WTC11 (cell line): ENCODE results near the gene ST3GAL6. TPM values are rescaled to one million over a fixed set of nuclear protein-coding genes. Genes with fewer than 3 reads are reported as not detected.

Experiments used
- ATAC-seq: fragments of 200-7000 bp; cut with Tn5 transposase; 2 replicates; pipeline ENCODE4 v1.10.0; 2021; ENCODE audit warnings: mild to moderate bottlenecking, moderate library complexity
- CTCF ChIA-PET: fragments of 300-600 bp; sonication (Branson Sonifier 250); formaldehyde crosslinking; loops from one replicate; lab custom pipeline; 2021; ENCODE audit warnings: antibody characterized with exemption; lab: Charles Lee
- POLR2A ChIA-PET: fragments of 350-600 bp; sonication (Branson Sonifier 250); formaldehyde crosslinking; loops from one replicate; lab custom pipeline; 2021; ENCODE audit warnings: antibody characterized with exemption; lab: Charles Lee
- DNase-seq: peaks from one replicate; pipeline ENCODE4 v3.0.0; 2021; ENCODE audit warnings: low spot score
- H3K27ac Mint-ChIP-seq: 2 replicates; pipeline ENCODE4 v1.8.0; 2021; ENCODE audit warnings: mixed read lengths
- H3K27me3 Mint-ChIP-seq: 2 replicates; pipeline ENCODE4 v1.8.0; 2021; ENCODE audit warnings: low read depth, mild to moderate bottlenecking, moderate library complexity, mixed read lengths
- H3K36me3 Mint-ChIP-seq: 2 replicates; pipeline ENCODE4 v1.8.0; 2021; ENCODE audit warnings: mixed read lengths
- H3K4me1 Mint-ChIP-seq: 2 replicates; pipeline ENCODE4 v1.8.0; 2022; ENCODE audit warnings: mixed read lengths
- H3K4me3 Mint-ChIP-seq: 2 replicates; pipeline ENCODE4 v1.8.0; 2021; ENCODE audit warnings: mild to moderate bottlenecking, moderate library complexity, mixed read lengths
- H3K9me3 Mint-ChIP-seq: 2 replicates; pipeline ENCODE4 v1.8.0; 2021; ENCODE audit warnings: mixed read lengths
- ATF1 ChIP-seq: sonication (generic); formaldehyde crosslinking; IDR thresholded peaks from 2 replicates; pipeline ENCODE4 v1.8.1; 2023; ENCODE audit warnings: mild to moderate bottlenecking, moderate library complexity, missing genetic modification reagents
- ATF3 ChIP-seq: sonication (generic); formaldehyde crosslinking; conservative IDR thresholded peaks from 2 replicates; pipeline ENCODE4 v1.8.1; 2022; ENCODE audit warnings: mild to moderate bottlenecking, missing genetic modification reagents
- EMX1 ChIP-seq: fragments of 250-450 bp; sonication (Bioruptor Pico); IDR thresholded peaks from 2 replicates; pipeline ENCODE4 v1.8.0; 2021; ENCODE audit warnings: mild to moderate bottlenecking
- FOXK1 ChIP-seq: sonication (generic); formaldehyde crosslinking; IDR thresholded peaks from 2 replicates; pipeline ENCODE4 v1.8.0; 2022; ENCODE audit warnings: mild to moderate bottlenecking, moderate library complexity, missing genetic modification reagents
- KAT7 ChIP-seq: sonication (generic); formaldehyde crosslinking; IDR thresholded peaks from 2 replicates; pipeline ENCODE4 v1.8.1; 2023; ENCODE audit warnings: missing genetic modification reagents, mild to moderate bottlenecking, borderline replicate concordance
- MYBL2 ChIP-seq: sonication (generic); formaldehyde crosslinking; IDR thresholded peaks from 2 replicates; pipeline ENCODE4 v1.8.1; 2023; ENCODE audit warnings: mild to moderate bottlenecking, moderate library complexity, missing genetic modification reagents
- NFE2L1 ChIP-seq: sonication (generic); formaldehyde crosslinking; IDR thresholded peaks from 2 replicates; pipeline ENCODE4 v1.8.1; 2023; ENCODE audit warnings: missing genetic modification reagents
- NR2C2 ChIP-seq: sonication (generic); formaldehyde crosslinking; IDR thresholded peaks from 2 replicates; pipeline ENCODE4 v1.8.0; 2022; ENCODE audit warnings: mild to moderate bottlenecking, missing genetic modification reagents
- OVOL2 ChIP-seq: fragments of 250-450 bp; sonication (Bioruptor Pico); IDR thresholded peaks from 2 replicates; pipeline ENCODE4 v1.9.0; 2021; ENCODE audit warnings: mild to moderate bottlenecking, borderline replicate concordance
- PRRX2 ChIP-seq: fragments of 250-450 bp; sonication (Bioruptor Pico); IDR thresholded peaks from 2 replicates; pipeline ENCODE4 v1.8.0; 2021; ENCODE audit warnings: mild to moderate bottlenecking
- RORB ChIP-seq: fragments of 250-450 bp; sonication (Bioruptor Pico); IDR thresholded peaks from 2 replicates; pipeline ENCODE4 v1.9.0; 2021; ENCODE audit warnings: mild to moderate bottlenecking
- ZNF281 ChIP-seq: sonication (generic); formaldehyde crosslinking; IDR thresholded peaks from 2 replicates; pipeline ENCODE4 v1.8.0; 2023; ENCODE audit warnings: mild to moderate bottlenecking, missing genetic modification reagents
- ZNF416 ChIP-seq: fragments of 250-450 bp; sonication (Bioruptor Pico); IDR thresholded peaks from 2 replicates; pipeline ENCODE4 v1.9.0; 2021; ENCODE audit warnings: mild to moderate bottlenecking, inconsistent platforms
- ZSCAN18 ChIP-seq: fragments of 250-450 bp; sonication (Bioruptor Pico); IDR thresholded peaks from 2 replicates; pipeline ENCODE4 v2.1.2; 2022; ENCODE audit warnings: mild to moderate bottlenecking, moderate library complexity
- total RNA-seq: library from RNA; stranded (reverse); gene quantifications from 3 replicates; pipeline ENCODE4 v1.2.3, GENCODE V29; 2021
- TF ChIP-seq, protein P1 (sequence below): sonication (generic); formaldehyde crosslinking; IDR thresholded peaks from 2 replicates; pipeline ENCODE4 v1.8.1; 2022; ENCODE audit warnings: missing genetic modification reagents, borderline replicate concordance
- TF ChIP-seq, protein P2 (sequence below): fragments of 250-450 bp; sonication (Bioruptor Pico); IDR thresholded peaks from 2 replicates; pipeline ENCODE4 v1.9.0; 2021; ENCODE audit warnings: moderate library complexity, mild to moderate bottlenecking, inconsistent platforms, borderline replicate concordance
- TF ChIP-seq, protein P3 (sequence below): fragments of 250-450 bp; sonication (Bioruptor Pico); IDR thresholded peaks from 2 replicates; pipeline ENCODE4 v1.9.0; 2021; ENCODE audit warnings: mild to moderate bottlenecking
- TF ChIP-seq, protein P4 (sequence below): sonication (generic); formaldehyde crosslinking; IDR thresholded peaks from 2 replicates; pipeline ENCODE4 v1.8.1; 2023; ENCODE audit warnings: mild to moderate bottlenecking, moderate library complexity, missing genetic modification reagents
- TF ChIP-seq, protein P5 (sequence below): sonication (generic); formaldehyde crosslinking; IDR thresholded peaks from 2 replicates; pipeline ENCODE4 v1.8.1; 2023; ENCODE audit warnings: mild to moderate bottlenecking, missing genetic modification reagents

ST3GAL6 gene
- total RNA-seq, 1 experiment from 2014 or later = 8.1 TPM

GRCh38 chr3:98780343-98780742 lies 17.2 kb downstream of the ST3GAL6 start:
- DNase-seq (no peak), ATAC-seq (no peak)
- TF ChIP-seq PRRX2 (CRISPR knock-in tag) (no peak), ATF1 (no peak), NR2C2 (no peak), KAT7 (CRISPR knock-in tag) (no peak), RORB (CRISPR knock-in tag) (no peak), OVOL2 (CRISPR knock-in tag) (no peak), FOXK1 (CRISPR knock-in tag) (no peak), MYBL2 (no peak), EMX1 (CRISPR knock-in tag) (no peak), ZNF416 (CRISPR knock-in tag) (no peak), ATF3 (no peak), NFE2L1 (no peak), ZNF281 (no peak), ZSCAN18 (CRISPR knock-in tag) (no peak)
- TF ChIP-seq, protein P1, sequence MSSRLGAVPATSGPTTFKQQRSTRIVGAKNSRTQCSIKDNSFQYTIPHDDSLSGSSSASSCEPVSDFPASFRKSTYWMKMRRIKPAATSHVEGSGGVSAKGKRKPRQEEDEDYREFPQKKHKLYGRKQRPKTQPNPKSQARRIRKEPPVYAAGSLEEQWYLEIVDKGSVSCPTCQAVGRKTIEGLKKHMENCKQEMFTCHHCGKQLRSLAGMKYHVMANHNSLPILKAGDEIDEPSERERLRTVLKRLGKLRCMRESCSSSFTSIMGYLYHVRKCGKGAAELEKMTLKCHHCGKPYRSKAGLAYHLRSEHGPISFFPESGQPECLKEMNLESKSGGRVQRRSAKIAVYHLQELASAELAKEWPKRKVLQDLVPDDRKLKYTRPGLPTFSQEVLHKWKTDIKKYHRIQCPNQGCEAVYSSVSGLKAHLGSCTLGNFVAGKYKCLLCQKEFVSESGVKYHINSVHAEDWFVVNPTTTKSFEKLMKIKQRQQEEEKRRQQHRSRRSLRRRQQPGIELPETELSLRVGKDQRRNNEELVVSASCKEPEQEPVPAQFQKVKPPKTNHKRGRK (CRISPR knock-in tag) = no peak
- TF ChIP-seq, protein P2, sequence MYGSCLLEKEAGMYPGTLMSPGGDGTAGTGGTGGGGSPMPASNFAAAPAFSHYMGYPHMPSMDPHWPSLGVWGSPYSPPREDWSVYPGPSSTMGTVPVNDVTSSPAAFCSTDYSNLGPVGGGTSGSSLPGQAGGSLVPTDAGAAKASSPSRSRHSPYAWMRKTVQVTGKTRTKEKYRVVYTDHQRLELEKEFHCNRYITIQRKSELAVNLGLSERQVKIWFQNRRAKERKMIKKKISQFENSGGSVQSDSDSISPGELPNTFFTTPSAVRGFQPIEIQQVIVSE (CRISPR knock-in tag) = no peak
- TF ChIP-seq, protein P3, sequence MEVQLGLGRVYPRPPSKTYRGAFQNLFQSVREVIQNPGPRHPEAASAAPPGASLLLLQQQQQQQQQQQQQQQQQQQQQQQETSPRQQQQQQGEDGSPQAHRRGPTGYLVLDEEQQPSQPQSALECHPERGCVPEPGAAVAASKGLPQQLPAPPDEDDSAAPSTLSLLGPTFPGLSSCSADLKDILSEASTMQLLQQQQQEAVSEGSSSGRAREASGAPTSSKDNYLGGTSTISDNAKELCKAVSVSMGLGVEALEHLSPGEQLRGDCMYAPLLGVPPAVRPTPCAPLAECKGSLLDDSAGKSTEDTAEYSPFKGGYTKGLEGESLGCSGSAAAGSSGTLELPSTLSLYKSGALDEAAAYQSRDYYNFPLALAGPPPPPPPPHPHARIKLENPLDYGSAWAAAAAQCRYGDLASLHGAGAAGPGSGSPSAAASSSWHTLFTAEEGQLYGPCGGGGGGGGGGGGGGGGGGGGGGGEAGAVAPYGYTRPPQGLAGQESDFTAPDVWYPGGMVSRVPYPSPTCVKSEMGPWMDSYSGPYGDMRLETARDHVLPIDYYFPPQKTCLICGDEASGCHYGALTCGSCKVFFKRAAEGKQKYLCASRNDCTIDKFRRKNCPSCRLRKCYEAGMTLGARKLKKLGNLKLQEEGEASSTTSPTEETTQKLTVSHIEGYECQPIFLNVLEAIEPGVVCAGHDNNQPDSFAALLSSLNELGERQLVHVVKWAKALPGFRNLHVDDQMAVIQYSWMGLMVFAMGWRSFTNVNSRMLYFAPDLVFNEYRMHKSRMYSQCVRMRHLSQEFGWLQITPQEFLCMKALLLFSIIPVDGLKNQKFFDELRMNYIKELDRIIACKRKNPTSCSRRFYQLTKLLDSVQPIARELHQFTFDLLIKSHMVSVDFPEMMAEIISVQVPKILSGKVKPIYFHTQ (CRISPR knock-in tag) = no peak
- TF ChIP-seq, protein P4, sequence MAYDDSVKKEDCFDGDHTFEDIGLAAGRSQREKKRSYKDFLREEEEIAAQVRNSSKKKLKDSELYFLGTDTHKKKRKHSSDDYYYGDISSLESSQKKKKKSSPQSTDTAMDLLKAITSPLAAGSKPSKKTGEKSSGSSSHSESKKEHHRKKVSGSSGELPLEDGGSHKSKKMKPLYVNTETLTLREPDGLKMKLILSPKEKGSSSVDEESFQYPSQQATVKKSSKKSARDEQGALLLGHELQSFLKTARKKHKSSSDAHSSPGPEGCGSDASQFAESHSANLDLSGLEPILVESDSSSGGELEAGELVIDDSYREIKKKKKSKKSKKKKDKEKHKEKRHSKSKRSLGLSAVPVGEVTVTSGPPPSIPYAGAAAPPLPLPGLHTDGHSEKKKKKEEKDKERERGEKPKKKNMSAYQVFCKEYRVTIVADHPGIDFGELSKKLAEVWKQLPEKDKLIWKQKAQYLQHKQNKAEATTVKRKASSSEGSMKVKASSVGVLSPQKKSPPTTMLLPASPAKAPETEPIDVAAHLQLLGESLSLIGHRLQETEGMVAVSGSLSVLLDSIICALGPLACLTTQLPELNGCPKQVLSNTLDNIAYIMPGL = no peak
- TF ChIP-seq, protein P5, sequence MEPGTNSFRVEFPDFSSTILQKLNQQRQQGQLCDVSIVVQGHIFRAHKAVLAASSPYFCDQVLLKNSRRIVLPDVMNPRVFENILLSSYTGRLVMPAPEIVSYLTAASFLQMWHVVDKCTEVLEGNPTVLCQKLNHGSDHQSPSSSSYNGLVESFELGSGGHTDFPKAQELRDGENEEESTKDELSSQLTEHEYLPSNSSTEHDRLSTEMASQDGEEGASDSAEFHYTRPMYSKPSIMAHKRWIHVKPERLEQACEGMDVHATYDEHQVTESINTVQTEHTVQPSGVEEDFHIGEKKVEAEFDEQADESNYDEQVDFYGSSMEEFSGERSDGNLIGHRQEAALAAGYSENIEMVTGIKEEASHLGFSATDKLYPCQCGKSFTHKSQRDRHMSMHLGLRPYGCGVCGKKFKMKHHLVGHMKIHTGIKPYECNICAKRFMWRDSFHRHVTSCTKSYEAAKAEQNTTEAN (CRISPR knock-in tag) = no peak
- H3K36me3 Mint-ChIP-seq = 0 out of 2 replicates have a peak, but pooled peaks cover 3% of the 10 kb centered on the region
- ChIA-PET POLR2A (no interaction called here), CTCF (interaction anchor here (1.2 kb wide), 1 partner anchor 178 kb away, joined by 5 read pairs; no protein-coding TSS in a partner anchor)
- H3K27me3 Mint-ChIP-seq = no peaks in the 10 kb centered on the region; the same call in 1 of the 2 replicates
- no peaks in the 10 kb centered on the region; the same call in 1 of the 2 replicates for H3K9me3 Mint-ChIP-seq
- no peak overlapping the region for H3K4me3 Mint-ChIP-seq
- H3K27ac Mint-ChIP-seq = no peak overlapping the region
- H3K4me1 Mint-ChIP-seq = peaks cover 4% of the 10 kb centered on the region; the same call in 1 of the 2 replicates
